Measurements from ENCODE around the gene ROS1.

DNA sequence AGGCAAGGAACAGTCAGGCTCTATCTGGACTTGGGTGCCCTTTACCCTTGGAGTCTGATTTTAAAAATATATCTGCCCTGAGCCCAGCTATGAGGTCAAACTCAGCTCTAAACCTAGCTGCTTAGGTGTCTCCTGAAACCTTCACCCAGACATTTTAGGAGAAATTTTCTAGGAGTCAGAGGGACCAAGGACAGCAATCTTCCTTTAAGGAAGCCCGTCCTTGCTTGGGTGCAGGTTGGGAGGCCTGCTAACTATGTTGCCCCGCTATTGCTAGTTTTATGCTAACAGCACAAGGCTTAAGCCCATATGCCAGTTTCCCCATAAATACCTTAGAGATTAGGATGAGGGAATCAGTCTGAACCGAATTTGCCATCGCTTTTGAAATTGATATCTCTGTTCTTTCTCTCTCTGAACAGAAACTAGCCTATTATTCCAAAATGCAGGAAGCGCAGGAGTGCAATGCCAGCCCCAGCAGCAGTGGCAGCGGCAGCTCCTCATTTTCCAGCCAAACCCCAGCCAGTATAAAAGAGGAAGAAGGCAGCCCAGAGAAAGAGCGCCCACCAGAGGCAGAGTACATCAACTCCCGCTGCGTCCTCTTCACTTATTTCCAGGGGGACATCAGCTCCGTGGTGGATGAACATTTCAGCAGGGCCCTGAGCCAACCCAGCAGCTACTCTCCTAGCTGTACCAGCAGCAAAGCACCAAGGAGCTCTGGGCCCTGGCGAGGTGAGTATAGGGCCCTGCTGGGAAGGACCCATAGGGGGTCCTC lies 157.8 kb downstream of the ROS1 start:
- TF ChIP-seq, protein P1, sequence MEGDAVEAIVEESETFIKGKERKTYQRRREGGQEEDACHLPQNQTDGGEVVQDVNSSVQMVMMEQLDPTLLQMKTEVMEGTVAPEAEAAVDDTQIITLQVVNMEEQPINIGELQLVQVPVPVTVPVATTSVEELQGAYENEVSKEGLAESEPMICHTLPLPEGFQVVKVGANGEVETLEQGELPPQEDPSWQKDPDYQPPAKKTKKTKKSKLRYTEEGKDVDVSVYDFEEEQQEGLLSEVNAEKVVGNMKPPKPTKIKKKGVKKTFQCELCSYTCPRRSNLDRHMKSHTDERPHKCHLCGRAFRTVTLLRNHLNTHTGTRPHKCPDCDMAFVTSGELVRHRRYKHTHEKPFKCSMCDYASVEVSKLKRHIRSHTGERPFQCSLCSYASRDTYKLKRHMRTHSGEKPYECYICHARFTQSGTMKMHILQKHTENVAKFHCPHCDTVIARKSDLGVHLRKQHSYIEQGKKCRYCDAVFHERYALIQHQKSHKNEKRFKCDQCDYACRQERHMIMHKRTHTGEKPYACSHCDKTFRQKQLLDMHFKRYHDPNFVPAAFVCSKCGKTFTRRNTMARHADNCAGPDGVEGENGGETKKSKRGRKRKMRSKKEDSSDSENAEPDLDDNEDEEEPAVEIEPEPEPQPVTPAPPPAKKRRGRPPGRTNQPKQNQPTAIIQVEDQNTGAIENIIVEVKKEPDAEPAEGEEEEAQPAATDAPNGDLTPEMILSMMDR (IDR thresholded peaks at IDR 0.05; ENCODE audit: extremely low read depth in 1 of 2, insufficient read depth in 1 of 2, low read depth in 1 of 2, low read length in 2 of 2), result peak in 1 of 2 donors; percentile 11
- no peak for TF ChIP-seq POLR2A (IDR thresholded peaks at IDR 0.05; ENCODE audit: low read depth, low read length)
- TF ChIP-seq FOS (IDR thresholded peaks at IDR 0.05; ENCODE audit: borderline replicate concordance, insufficient read depth, low read length), result no peak
- TF ChIP-seq EZH2 (IDR thresholded peaks at IDR 0.05; ENCODE audit: borderline replicate concordance, low read depth, low read length, severe bottlenecking), result no peak
- TF ChIP-seq MYC (IDR thresholded peaks at IDR 0.05; ENCODE audit: low read depth, low read length), result no peak
- TF ChIP-seq POLR2AphosphoS5 (IDR thresholded peaks at IDR 0.05; ENCODE audit: insufficient read depth, low read depth, low read length), result no peak
- TF ChIP-seq, protein P2, sequence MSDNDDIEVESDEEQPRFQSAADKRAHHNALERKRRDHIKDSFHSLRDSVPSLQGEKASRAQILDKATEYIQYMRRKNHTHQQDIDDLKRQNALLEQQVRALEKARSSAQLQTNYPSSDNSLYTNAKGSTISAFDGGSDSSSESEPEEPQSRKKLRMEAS (IDR thresholded peaks at IDR 0.05; ENCODE audit: insufficient read depth, insufficient read length), result no peak
- no peak for TF ChIP-seq JUN (IDR thresholded peaks at IDR 0.05; ENCODE audit: borderline replicate concordance, insufficient read depth, insufficient read length, low read depth)
